ENCODE measurements around the gene ZSWIM4.

DNA sequence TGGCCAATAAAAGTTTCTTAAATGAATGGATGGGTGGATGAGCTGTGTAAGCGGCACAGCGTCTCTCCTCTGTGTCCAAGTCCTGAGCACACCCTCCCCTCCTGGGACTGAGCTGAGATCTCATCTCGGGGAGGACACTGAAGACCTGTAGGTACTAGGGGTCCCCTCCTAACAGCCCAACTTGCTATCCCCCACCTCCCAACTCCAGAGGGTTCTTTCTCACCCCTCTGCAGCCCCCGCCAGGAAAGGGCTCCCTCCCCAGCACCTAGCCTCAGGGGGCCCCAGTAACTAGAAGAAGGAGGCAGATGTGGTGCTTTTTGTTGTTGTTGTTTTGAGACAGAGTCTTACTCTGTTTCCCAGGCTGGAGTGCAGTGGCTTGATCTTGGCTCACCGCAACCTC, 80.6 kb downstream of the ZSWIM4 start:
- TF ChIP-seq, protein P1, sequence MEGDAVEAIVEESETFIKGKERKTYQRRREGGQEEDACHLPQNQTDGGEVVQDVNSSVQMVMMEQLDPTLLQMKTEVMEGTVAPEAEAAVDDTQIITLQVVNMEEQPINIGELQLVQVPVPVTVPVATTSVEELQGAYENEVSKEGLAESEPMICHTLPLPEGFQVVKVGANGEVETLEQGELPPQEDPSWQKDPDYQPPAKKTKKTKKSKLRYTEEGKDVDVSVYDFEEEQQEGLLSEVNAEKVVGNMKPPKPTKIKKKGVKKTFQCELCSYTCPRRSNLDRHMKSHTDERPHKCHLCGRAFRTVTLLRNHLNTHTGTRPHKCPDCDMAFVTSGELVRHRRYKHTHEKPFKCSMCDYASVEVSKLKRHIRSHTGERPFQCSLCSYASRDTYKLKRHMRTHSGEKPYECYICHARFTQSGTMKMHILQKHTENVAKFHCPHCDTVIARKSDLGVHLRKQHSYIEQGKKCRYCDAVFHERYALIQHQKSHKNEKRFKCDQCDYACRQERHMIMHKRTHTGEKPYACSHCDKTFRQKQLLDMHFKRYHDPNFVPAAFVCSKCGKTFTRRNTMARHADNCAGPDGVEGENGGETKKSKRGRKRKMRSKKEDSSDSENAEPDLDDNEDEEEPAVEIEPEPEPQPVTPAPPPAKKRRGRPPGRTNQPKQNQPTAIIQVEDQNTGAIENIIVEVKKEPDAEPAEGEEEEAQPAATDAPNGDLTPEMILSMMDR (IDR thresholded peaks at IDR 0.05; ENCODE audit: low read depth, low read length): no peak
- no peak for TF ChIP-seq EZH2phosphoT487 (IDR thresholded peaks at IDR 0.05; ENCODE audit: low read depth)
